Lower leg skin (tissue), 3 donors: ENCODE results near the gene GPSM1.

Source experiments
- CTCF ChIP-seq, 3 donors: fragments of 450-650 bp; IDR thresholded peaks; one replicate each; pipeline ENCODE4 v1.5.1; 2016; ENCODE audit warnings: antibody characterized with exemption in 3 of 3, mild to moderate bottlenecking in 3 of 3, moderate library complexity in 2 of 3
- POLR2A ChIP-seq, 2 donors: fragments of 450-650 bp; IDR thresholded peaks; one replicate each; pipeline ENCODE4 v1.6.1; 2016 to 2017; ENCODE audit warnings: antibody characterized with exemption in 2 of 2, mild to moderate bottlenecking in 1 of 2, moderate library complexity in 1 of 2

GRCh38 chr9:136394312-136395019 lies 67.1 kb downstream of the GPSM1 start:
- no peak for TF ChIP-seq CTCF (IDR thresholded peaks at IDR 0.05)
- TF ChIP-seq POLR2A (IDR thresholded peaks at IDR 0.05): no peak
